HG02840 (cell line): Measurements from ENCODE around the gene RNASE13.

Experiments used
- ATAC-seq: cut with Tn5 transposase; IDR thresholded peaks from one replicate; pipeline ENCODE4 v1.9.1; 2021; ENCODE audit warnings: mild to moderate bottlenecking, moderate library complexity, moderate number of reproducible peaks; ENCODE audit not compliant: unreplicated experiment, low FRiP score

Gene RNASE13

DNA sequence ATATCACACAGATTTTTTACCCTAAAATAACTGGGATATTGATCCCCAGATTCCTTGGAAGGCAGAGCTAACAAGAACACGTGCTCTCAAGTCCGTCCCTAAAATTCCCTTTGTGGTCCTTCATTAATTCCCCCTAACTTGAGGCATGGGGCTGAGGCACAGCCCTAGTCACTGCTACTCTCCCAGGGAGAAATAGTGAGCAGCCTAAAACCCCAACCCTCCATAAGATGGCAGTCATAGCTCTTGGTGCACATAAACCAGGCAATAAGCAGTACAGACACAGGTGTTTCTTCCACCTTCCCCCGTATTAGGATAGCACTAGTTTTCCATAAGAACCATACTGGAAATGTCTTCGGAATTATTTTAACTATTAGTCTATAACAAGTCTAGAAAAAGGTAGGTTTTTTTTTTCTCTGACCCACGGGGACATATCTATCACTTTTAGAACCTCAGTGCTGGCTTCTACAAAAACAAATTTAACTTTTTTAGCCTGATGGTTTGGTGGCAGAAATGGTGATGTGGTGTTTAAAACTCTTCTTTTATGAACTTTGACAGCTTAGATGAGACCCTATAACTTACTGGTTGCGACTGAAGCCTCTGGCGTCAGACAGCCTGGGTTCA lies 32.4 kb upstream of the RNASE13 start:
- ATAC-seq = no peak

DNA sequence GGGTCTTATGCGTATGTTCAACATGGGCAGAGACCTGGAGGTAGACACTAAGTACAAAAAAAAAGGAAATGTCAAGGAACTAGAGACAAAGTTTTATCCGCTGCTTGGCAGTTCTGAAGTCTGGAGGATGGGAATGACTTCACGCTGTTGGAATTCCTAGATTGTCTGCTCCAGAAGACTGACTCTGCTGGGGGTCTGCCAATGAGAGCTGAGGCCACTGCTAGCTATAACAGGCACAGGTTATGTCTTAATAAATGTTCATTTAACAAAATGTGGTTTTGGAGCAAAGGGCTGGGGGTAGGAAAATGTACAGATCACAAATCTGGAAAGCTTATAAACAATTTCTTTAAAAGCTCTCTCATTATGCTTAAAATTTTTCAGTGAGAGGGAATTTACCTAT lies 28.9 kb upstream of the RNASE13 start:
- ATAC-seq = no peak

DNA sequence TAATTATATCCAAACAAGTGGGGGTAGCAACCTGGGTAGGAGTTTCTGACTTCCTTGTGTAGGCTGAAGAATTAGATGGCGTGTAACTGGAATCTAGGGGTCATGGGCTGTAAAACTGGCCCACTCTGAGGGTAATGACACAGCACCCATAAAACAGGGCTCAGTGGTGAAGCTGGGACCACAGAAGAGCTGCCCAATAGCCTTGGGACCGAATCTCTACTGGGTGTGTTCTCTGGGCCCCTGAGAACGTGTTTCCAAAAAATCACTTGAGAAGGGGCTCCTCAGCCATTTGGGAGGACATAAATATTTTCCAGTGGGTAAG lies 26.7 kb upstream of the RNASE13 start:
- no peak for ATAC-seq

DNA sequence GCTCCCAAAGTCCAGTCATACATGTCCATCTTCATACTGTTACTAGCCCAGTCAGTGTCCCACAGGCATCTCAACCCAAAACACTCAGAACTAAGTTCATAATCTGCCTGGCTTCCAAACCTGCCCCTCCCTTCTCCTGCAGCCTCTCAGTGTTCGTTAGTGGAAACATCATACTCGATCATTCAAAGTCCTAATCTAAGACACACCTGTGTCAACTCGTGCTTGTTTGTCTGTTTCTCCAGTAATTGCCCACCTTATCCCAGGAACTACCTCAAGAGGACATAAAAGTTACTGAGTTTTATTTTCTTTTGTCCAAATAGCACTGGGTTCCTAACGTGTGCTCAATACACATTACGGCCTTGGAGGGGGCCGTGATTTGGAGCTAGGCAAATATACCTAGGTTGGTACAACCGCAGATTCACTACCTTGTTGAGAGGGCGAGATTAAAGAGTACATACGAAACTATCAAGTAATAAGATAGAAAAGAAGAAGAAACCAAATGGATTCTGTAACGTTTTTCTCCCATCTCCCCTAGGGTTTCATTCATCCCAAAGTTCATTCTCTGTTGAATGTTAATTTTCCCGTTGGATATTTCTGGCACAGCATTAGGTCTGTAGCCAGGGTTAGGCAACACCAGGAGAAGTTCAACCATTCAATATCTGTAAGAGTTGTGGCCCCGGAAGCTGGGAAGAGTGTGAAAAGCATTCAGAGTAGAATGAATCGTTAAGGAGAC lies 26.2 kb upstream of the RNASE13 start:
- ATAC-seq = no peak

DNA sequence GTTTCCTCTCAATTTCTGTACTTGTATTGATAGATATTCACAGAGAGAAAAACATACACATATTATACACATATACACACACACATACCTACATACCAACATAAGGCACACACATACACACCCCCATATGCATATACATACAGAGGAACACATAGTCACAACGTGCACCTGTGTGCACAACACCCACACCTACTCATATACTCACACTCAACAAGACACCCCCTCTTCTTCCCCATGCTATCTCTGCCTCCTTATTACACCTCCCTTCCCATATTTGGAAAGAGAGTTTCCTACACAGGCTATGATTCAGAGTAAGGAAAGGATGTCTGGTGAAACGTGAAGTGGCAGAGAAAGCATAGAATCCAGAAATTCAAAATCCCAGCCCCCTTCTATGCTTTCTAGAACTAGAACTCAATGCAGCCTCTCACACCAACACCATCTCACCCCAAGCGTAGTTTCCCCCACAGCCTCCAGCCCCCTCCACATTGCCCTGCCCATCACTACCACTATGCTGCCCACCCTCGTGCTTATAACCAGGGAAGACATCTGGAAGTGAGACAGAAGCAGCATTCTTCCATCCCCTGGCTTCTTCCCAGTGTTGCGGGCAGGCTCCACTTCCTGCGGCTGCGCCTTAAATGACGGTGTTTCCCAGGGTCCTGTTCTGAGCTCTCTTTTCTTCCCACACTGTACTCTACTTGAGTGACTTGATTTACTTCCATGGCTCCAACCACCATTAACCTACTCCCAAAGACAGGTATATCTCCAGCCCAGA lies 25.4 kb upstream of the RNASE13 start:
- ATAC-seq = no peak

DNA sequence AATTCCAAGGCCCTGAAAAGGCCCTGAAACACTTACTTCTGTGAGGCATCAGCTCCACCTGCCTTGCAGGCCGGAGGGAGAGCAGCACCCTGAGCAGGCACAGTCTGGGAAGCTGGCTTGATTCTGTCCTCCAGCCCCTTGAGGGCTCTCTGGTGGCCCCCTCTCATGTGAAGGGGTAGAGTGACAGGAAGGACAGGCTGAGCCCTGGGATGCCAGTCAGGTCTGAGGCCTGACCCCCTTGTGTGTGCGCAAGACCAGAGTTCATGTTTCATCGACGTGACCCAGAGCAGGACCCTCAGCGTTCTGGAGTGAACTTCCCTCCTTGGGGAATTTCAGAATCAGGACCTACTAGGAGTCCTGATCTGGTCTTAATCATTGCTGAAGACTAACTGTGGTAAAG lies 24.3 kb upstream of the RNASE13 start:
- ATAC-seq = no peak

DNA sequence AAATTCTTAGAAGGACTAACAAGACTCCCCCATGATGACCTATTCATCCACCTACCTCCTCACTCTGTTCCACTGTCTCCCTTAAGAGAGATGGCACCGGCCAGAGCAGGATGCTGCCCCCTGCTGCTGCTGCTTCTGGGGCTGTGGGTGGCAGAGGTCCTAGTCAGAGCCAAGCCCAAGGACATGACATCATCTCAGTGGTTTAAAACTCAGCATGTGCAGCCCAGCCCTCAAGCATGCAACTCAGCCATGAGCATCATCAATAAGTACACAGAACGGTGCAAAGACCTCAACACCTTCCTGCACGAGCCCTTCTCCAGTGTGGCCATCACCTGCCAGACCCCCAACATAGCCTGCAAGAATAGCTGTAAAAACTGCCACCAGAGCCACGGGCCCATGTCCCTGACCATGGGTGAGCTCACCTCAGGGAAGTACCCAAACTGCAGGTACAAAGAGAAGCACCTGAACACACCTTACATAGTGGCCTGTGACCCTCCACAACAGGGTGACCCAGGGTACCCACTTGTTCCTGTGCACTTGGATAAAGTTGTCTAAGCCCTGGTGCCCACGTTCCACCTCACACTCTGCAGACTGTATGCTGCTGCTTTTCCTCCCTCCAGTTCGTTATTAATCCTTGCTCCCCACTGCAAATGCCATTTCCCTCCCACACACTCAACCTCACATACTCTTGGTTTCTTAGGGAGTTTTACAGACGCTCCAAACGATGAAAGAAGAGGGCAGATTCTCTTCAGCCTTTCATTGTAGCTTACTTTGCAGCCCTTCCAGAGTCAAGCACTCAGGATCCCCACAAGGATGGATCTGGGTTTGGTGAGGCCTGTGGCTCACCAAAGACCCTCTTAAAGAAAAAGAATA lies 23.4 kb upstream of the RNASE13 start, which contains the start of gene RNASE8:
Gene RNASE8, plus strand, starts transcription at position 20 of the 873 bp plus-strand sequence. Its CDS starts 71 bp downstream, at position 91.
- ATAC-seq = no peak

DNA sequence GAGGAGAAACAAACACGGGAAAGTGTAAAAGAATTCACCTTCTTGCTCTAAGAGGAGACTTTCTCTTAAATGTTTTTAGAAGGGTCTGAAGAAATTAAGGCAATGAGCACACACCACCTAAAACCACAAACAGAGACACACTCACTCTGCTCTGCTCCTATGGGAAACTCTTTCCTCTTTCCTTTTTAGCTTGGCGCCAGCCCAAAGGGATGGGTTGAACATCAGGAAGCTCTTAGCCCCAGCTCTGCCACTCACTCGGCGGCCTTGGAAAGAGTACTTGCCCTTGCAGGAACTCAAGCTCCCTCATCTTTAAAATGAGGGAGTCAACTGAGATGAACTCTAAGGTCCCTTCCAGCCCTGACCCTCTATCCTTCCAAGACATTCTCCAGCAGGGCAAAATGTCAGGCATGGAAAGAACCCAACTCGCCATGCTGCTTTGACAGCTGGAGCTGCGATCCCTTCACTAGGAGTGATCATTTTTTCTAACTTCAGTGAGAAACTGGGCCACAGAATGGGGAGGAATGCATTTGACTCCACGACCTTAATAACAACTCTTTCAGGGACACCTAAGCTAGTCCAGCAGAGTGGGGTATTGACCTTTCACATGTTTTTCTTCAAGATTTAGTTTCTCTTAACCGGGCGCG lies 22.0 kb upstream of the RNASE13 start:
- ATAC-seq = no peak

DNA sequence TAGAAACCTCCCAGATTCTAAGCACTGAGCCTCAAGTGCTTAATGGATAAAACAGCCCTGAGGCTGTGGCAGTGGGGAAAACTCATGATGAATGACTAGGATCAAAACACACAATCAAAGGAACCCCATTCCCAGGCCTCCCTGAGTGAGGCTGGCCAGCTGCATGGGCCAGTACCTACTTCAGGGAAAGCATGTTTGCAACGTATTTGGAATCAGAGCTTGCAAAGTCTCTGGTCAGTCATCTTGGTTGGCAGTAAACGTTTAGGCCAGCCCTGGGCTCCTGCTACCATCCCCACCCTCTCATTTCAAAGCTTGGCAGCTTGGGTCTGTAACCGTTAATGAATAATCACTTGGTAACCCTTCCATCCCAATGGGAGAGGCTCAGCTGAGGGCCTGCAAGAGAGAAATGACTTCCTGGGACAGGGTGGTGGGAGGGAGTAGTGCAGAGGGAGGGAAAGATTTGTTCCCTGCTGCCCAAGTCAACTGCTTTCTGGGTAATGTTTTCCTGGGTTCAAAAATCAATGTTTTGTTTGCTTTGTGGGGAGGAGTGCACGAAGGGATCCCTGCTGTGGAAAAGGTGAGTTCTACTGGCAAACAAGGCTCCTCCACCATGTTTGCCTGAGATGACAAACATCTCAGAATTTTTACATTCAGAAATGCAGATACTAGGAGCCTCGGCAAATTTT lies 21.0 kb upstream of the RNASE13 start:
- no peak for ATAC-seq

DNA sequence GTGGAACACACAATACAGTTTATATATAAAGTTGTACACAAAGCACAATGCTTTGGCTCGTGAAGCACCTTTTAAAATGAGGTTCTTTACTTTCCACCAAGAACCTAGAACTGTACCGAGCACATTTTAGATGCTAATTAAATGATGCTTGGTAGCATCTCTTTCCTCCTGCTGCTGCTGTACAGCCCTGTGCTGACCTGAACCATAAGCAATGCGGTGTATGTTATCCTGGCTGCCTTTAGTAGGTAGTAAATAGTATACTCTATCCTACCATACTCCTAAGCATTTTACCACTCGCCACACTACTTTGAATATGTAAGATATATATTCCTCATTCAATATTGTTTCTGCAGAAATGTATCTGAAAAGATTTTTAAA lies 20.1 kb upstream of the RNASE13 start:
- no peak for ATAC-seq

DNA sequence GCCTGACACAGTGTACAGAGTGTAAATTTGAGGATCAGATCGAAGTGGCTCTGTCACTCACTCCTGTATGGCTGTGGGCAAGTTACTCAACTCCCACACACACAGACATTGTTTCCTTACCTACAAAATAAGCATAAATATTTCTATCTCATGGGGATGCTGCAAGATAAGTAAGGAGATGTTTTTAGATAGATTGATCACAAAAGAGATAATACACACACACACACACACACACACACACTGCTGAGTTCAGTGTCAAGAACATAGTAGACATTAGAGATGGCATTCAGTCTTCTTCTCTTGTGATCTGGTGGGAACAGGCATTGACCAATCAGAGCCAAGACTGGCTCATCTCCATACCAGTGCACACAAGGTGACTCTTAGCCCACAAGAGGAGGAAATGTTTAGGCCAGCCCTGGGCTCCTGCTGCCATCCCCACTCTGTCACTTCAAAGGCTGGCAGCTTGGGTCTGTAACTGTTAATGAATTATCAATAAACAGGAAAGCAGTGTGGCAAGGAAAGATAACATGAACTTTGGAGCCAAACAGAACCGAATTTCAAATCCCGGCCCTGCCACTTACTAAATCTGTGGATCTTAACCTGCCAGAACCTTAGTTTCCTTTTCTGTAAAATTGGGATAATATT lies 19.6 kb upstream of the RNASE13 start:
- ATAC-seq = no peak

DNA sequence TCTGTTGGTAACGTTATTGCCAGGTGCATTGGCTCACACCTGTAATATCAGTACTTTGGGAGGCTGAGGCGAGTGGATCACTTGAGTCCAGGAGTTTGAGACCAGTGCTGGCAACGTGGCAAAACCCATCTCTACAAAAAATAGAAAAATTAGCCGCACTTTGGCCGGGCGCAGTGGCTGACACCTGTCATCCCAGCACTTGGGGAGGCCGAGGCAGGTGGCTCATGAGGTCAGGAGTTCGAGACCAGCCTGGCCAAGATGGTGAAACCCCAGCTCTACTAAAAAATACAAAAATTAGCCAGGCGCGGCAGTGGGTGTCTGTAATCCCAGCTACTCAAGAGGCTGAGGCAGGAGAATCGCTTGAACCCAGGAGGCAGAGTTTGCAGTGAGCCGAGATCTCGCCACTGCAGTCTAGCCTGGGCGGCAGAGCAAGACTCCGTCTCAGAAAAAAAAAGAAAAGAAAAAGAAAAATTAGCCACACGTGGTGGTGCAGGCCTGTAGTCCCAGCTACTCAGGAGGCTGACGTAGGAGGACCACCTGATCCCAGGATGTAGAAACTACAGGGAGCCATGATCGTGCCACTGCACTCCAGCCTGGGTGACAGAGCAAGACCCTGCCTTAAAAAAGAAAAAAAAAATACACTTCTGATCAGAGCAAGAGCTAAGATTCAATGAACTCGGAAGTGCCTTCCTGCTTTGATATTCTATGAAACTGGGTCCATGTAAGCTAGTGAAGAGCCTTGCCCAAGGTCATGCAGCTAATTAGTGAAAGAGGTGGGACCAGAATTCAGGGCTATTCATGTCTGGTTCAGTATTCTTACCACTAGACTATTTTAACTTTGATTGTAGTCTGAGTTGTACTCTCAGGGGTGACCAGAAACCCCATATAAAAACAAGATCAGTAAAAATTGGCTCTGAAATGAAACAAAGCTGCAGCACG lies 18.8 kb upstream of the RNASE13 start:
- ATAC-seq = no peak

DNA sequence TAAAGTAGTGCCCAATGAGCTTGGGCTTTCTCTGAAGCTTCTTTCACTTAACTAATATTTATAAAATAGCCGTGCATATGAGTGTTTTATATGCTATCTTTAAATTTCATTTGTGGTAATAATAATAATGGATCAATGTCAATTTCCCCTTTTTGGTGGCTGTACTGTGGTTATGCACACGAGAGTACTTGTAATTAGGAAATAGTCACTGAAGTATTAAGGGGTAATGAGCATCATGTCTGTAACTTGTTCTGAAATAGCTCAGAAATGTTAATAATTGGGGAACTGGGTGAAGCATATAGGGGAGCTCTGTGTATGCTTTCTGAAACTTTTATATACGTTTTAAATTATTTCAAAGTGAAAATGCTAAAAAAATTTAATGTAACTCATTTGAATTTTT lies 16.0 kb upstream of the RNASE13 start:
- no peak for ATAC-seq

DNA sequence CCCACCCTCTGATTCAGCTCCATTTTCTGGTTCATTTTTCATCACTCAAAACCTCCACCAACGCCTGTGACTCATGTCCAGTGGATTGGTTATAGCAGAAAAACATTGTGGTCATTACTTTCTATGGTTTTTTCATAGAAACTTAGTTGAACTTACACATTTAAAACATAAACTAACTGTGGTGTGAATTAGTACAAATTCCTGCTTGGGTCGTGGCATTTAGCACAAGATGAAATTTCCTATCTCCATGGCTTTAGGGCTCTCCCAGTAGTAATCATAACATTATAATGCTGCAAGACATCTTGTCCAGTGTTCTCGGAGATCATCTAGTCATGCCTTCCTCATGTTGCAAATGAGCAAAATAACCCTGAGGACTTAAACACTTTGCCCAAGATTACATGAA lies 14.7 kb upstream of the RNASE13 start:
- no peak for ATAC-seq

DNA sequence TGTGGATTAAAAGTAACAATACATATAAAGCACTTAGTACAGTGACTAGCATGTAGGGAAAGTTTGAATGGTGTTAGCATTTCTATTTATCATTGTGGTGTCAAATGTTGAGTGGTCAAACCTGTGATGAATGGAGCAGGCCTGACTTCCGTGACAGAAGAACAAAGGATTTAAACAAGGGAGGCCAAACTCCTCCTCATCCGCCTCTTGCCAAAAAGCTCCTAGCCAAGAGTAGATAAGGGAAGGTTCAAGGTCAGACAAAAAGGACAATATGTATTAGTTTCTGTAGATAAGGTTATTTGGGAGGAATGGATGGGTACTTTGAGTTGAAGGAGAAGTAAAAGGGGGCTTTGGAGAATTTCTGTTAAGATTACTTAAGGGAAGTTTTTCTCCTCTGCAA lies 14.0 kb upstream of the RNASE13 start:
- no peak for ATAC-seq

DNA sequence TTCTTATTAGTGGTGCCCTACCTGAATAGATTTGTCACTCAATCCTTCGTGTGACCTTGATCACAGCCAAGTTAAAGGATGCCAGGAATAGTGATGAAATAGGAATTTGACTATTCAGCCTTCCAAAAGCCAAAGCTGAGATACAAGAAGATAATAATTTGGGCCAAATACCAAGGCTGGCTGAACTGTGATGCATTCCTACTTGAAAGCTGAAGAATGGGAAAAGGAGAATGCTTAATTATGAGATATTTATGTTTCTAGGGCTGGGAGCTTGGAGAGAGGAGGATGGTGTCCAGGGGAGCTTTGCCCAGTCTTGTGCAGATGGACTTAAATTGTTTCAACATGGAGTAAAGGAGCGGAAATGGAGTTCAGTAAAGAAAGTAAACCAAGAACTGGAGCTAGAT lies 12.8 kb upstream of the RNASE13 start:
- no peak for ATAC-seq

DNA sequence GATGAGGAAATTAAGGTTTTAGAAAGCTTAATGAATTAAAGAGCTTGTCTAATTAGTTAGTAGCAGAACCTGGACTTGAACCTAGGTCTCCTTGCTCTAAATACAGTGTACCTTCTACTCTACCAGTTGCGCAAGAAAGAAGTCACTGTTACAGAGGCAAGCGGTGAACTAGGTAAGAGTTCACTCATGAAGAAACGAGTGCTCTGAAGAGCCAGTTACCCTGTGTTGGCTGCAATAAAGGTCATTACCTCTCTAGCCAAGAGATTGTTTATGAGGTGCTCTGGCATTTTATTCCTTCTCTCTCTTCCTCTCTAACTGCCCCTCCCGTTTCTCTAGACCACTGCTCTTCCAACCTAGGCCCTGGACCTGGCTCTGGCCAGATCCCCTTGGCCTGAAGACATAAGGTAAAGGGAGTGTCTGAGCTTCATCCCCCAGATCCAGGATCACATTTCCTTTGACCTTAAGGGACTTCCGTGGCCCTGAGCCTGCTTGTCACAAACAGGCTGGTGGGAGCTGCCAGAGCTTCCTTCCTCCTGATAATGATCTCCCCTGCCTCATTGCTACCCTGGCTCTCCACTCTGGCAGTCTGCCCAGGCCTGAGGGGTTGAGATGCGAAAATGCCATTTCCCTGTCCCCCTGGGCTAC lies 9.5 kb upstream of the RNASE13 start:
- ATAC-seq = no peak
